ENCODE results near the gene ATP5F1B. TPM values are rescaled to one million over a fixed set of nuclear protein-coding genes. Genes with fewer than 3 reads are reported as not detected.

The ATP5F1B gene
- total and polyA plus RNA-seq, 9 of the 15 experiments (the other 6 are each of a cell fraction or from before 2014, with no cell fraction given) = 908 to 3,125 (median 1,482) TPM

- TF ChIP-seq E2F4 (CRISPR knock-in tag; IDR thresholded peaks at IDR 0.05; ENCODE audit: low read depth) (peak; percentile 25; the same call in 1 of the 2 replicates), ELF1 (tag; IDR thresholded peaks at IDR 0.05) (peak; percentile 70), MTF1 (CRISPR knock-in tag; IDR thresholded peaks at IDR 0.05; ENCODE audit: borderline replicate concordance) (no peak), ETV6 (IDR thresholded peaks at IDR 0.05; ENCODE audit: borderline replicate concordance in 1 of 2, low read depth in 2 of 2, low read length in 1 of 2) (no peak; a peak in 1 of 4 replicates), ETV6 (CRISPR knock-in tag; IDR thresholded peaks at IDR 0.05; ENCODE audit: borderline replicate concordance) (no peak), ZBTB8A (IDR thresholded peaks at IDR 0.05; ENCODE audit: partially characterized antibody) (no peak), KDM5B (IDR thresholded peaks at IDR 0.05; ENCODE audit: insufficient replicate concordance, low read depth, low read length) (peak; percentile 75), NR2C1 (IDR thresholded peaks at IDR 0.05) (0 out of 2 replicates have a peak, but pooled peaks have one; percentile 37), NR2C1 (tag; IDR thresholded peaks at IDR 0.05) (peak; percentile 38), ZSCAN29 (IDR thresholded peaks at IDR 0.05) (0 out of 2 replicates have a peak, but pooled peaks have one; percentile 48), ZNF695 (CRISPR knock-in tag; IDR thresholded peaks at IDR 0.05) (no peak), ZBTB40 (IDR thresholded peaks at IDR 0.05) (0 out of 2 replicates have a peak, but pooled peaks have one; percentile 54), ZBTB40 (CRISPR knock-in tag; IDR thresholded peaks at IDR 0.05) (no peak), DDX20 (tag; IDR thresholded peaks at IDR 0.05; ENCODE audit: low read depth) (no peak), ERF (CRISPR knock-in tag; IDR thresholded peaks at IDR 0.05) (no peak), SRSF7 (optimal IDR thresholded peaks at IDR 0.05; ENCODE audit: low read depth, low read length) (no peak), KLF1 (tag; IDR thresholded peaks at IDR 0.05) (no peak), IRF2 (CRISPR knock-in tag; IDR thresholded peaks at IDR 0.05) (no peak), TEAD1 (CRISPR knock-in tag; IDR thresholded peaks at IDR 0.05) (peak in 1 of 2 experiments; percentile 40; a peak in 1 of 4 replicates)
These were observed 42.5 kb upstream of the ATP5F1B start, which contains the start of gene PTGES3 (continued) for GRCh38 chr12:56688129-56688845.
